Kidney (tissue), 14 donors: ENCODE measurements around the gene RAB11FIP3. TPM values are rescaled to one million over a fixed set of nuclear protein-coding genes. Genes with fewer than 3 reads are reported as not detected.

ENCODE experiments used
- DNase-seq, 5 donors: peaks; one replicate each; pipeline ENCODE4 v3.0.0-alpha.2; 2013 to 2020
- FAIRE-seq: peaks from 2 replicates; lab custom pipeline; 2012; peaks lifted over from hg19 to GRCh38; lab: Jason Lieb, UNC
- H3K27ac ChIP-seq, 2 donors: one replicate each; pipeline ENCODE4 v1.7.0; 2013; ENCODE audit warnings: low read depth in 2 of 2, low read length in 2 of 2, inconsistent platforms in 1 of 2
- H3K27me3 ChIP-seq: one replicate; pipeline ENCODE4 v1.7.1; 2013; ENCODE audit warnings: low read length, inconsistent platforms; ENCODE audit not compliant: control insufficient read depth, insufficient read depth
- H3K36me3 ChIP-seq, 3 donors: one replicate each; pipeline versions ENCODE4 v1.7.0 to v1.7.1; 2013; ENCODE audit warnings: low read length in 3 of 3, control low read depth in 1 of 3, inconsistent platforms in 1 of 3; ENCODE audit not compliant: insufficient read depth in 3 of 3, control insufficient read depth in 2 of 3
- H3K4me1 ChIP-seq, 3 donors: one replicate each; pipeline versions ENCODE4 v1.7.0 to v1.7.1; 2013; ENCODE audit warnings: low read length in 3 of 3, inconsistent platforms in 1 of 3, low read depth in 1 of 3; ENCODE audit not compliant: control insufficient read depth in 2 of 3, insufficient read depth in 2 of 3
- H3K4me3 ChIP-seq, 3 donors: one replicate each; pipeline versions ENCODE4 v1.7.0 to v1.8.1; 2013; ENCODE audit warnings: low read length in 3 of 3, control low read depth in 1 of 3, inconsistent platforms in 1 of 3
- H3K9ac ChIP-seq, 3 donors: one replicate each; pipeline versions ENCODE4 v1.7.0 to v1.7.1; 2013; ENCODE audit warnings: low read length in 3 of 3, control low read depth in 1 of 3, inconsistent platforms in 1 of 3
- H3K9me3 ChIP-seq, 3 donors: one replicate each; pipeline versions ENCODE4 v1.7.0 to v1.7.1; 2013; ENCODE audit warnings: low read length in 3 of 3, control low read depth in 1 of 3, inconsistent platforms in 1 of 3; ENCODE audit not compliant: control insufficient read depth in 2 of 3, insufficient read depth in 1 of 3
- CTCF ChIP-seq: IDR thresholded peaks from 3 replicates; pipeline ENCODE4 v1.5.1; 2012; ENCODE audit warnings: mild to moderate bottlenecking, moderate library complexity, borderline replicate concordance; ENCODE audit not compliant: insufficient read depth; ENCODE audit errors: extremely low read depth
- intact Hi-C: fragments of 100-400 bp; cut with DNase I; formaldehyde crosslinking; loops from one replicate; pipeline ENCODE4 v1.11.1; 2022
- polyA plus RNA-seq: library from polyadenylated mRNA; stranded (reverse); fragments of 350-450 nt; fragmentation: Illumina TruSeq; extraction: RNeasy Lipid Tissue Mini Kit (QIAGEN cat#74804); gene quantifications from one replicate; pipeline ENCODE4 v1.2.3, GENCODE V29; 2014; ENCODE audit warnings: low read depth, low replicate concordance; ENCODE audit not compliant: insufficient read depth
- total RNA-seq: library from RNA; stranded (reverse); fragmentation: NEBNext Ultra II Directional; extraction: Animal tissue kit (Norgen Biotek cat#: 25700); gene quantifications from one replicate; pipeline ENCODE4 v1.2.1, GENCODE V29; 2021
- donor health status: control.
- donor health status: control.
- donor health status: control.
- donor health status: control.
- donor health status: control.
- donor health status: DM: yes; HTN: yes; CAD: no.
- donor health status: Normal renal cell carcinoma (clear cell type).

RAB11FIP3 gene
- total and polyA plus RNA-seq, 2 donors from 2014 or later, result 84.9 to 162 TPM

- intact Hi-C loops, result no loop called here
- Histone ChIP-seq H3K9ac (no peak overlapping the region), H3K9me3 (no peaks in the 10 kb centered on the region), H3K36me3 (peaks cover 0 to 2% (median 0%) of the 10 kb centered on the region in 3 donors), H3K27ac (no peak overlapping the region), H3K4me3 (no peak overlapping the region), H3K27me3 (peaks cover 3% of the 10 kb centered on the region), H3K4me1 (peaks cover 0 to 13% (median 3%) of the 10 kb centered on the region in 3 donors)
- TF ChIP-seq CTCF, result no peak
- no peak for DNase-seq
- no peak for FAIRE-seq
Observed at GRCh38 chr16:556474-557173, 131.2 kb downstream of the RAB11FIP3 start.

GRCh38 chr16:557463-558297 is 132.2 kb downstream of the RAB11FIP3 start:
- no peak overlapping the region for H3K9ac ChIP-seq
- no peaks in the 10 kb centered on the region for H3K9me3 ChIP-seq
- no peak for FAIRE-seq
- no peaks in the 10 kb centered on the region for H3K36me3 ChIP-seq
- intact Hi-C loops, result no loop called here
- peaks cover 0 to 21% (median 3%) of the 10 kb centered on the region in 3 donors for H3K4me1 ChIP-seq
- no peak overlapping the region for H3K4me3 ChIP-seq
- DNase-seq, result no peak
- TF ChIP-seq CTCF, result no peak
- peaks cover 8% of the 10 kb centered on the region for H3K27me3 ChIP-seq
- peak overlapping the region in 1 of 2 donors; percentile 41 for H3K27ac ChIP-seq

GRCh38 chr16:558298-559020 is 133.0 kb downstream of the RAB11FIP3 start:
- H3K4me3 ChIP-seq, result no peak overlapping the region
- no peaks in the 10 kb centered on the region for H3K36me3 ChIP-seq
- TF ChIP-seq CTCF, result no peak
- peaks cover 8% of the 10 kb centered on the region for H3K27me3 ChIP-seq
- H3K9ac ChIP-seq, result no peak overlapping the region
- no peaks in the 10 kb centered on the region for H3K9me3 ChIP-seq
- FAIRE-seq (no peak), DNase-seq (no peak)
- H3K4me1 ChIP-seq, result peaks cover 0 to 21% (median 3%) of the 10 kb centered on the region in 3 donors
- intact Hi-C loops, result no loop called here
- peak overlapping the region; percentile 32 to 53 for H3K27ac ChIP-seq
